22Rv1 (cell line): Measurements from ENCODE around the gene RASL12.

ENCODE experiments used
- H3K27ac ChIP-seq: fragments of 450-650 bp; 2 replicates; pipeline ENCODE4 v1.5.1; 2017
- ZFX ChIP-seq: fragments of 450-650 bp; IDR thresholded peaks from 2 replicates; pipeline ENCODE4 v1.6.1; 2017; ENCODE audit warnings: antibody characterized with exemption, borderline replicate concordance
- TF ChIP-seq, protein P1 (sequence below): fragments of 450-650 bp; IDR thresholded peaks from 2 replicates; pipeline ENCODE4 v1.5.1; 2017; ENCODE audit warnings: mild to moderate bottlenecking

Gene RASL12

GRCh38 chr15:65038428-65038827, 29.4 kb downstream of the RASL12 start:
- H3K27ac ChIP-seq, result no peak overlapping the region
- TF ChIP-seq, protein P1, sequence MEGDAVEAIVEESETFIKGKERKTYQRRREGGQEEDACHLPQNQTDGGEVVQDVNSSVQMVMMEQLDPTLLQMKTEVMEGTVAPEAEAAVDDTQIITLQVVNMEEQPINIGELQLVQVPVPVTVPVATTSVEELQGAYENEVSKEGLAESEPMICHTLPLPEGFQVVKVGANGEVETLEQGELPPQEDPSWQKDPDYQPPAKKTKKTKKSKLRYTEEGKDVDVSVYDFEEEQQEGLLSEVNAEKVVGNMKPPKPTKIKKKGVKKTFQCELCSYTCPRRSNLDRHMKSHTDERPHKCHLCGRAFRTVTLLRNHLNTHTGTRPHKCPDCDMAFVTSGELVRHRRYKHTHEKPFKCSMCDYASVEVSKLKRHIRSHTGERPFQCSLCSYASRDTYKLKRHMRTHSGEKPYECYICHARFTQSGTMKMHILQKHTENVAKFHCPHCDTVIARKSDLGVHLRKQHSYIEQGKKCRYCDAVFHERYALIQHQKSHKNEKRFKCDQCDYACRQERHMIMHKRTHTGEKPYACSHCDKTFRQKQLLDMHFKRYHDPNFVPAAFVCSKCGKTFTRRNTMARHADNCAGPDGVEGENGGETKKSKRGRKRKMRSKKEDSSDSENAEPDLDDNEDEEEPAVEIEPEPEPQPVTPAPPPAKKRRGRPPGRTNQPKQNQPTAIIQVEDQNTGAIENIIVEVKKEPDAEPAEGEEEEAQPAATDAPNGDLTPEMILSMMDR, result no peak
- TF ChIP-seq ZFX, result no peak

DNA sequence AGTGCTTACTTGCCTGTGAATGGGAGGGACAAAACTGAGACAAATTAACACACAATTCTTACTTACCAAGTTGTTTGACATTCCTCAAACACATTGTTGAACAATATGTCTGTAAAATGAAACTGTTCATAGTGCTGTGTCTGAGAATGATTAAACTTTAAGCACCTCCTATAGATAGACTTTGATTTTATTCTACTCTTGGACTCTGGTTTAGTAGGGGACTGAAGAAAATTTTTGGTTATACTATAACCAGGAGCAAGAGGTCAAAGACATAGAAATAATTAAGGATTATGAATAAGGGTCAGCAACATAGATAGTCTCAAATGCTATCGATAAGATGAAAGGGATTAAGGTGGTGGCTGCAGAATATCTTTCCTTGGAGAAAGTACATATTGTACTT, 30.5 kb downstream of the RASL12 start:
- no peak overlapping the region for H3K27ac ChIP-seq
- TF ChIP-seq, protein P1, result no peak
- TF ChIP-seq ZFX, result no peak

DNA sequence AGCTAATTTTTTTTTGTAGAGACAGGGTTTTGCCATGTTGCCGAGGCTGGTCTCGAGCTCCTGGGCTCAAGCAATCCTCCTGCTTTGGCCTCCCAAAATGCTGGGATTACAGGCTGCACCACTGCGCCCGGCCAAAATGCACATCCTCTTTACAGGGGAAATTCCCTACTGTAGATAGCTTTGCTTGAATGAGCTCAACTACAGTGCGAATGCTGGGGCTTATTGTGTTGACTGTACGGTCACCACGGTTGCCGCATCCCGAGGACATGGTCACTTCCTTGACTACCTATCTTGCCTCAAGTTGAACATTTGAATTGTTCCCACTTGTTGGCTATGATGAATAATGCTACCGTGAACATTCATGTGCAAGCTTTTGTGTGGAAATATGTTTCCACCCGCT, 33.1 kb downstream of the RASL12 start:
- TF ChIP-seq, protein P1, result no peak
- no peak overlapping the region for H3K27ac ChIP-seq

- H3K27ac ChIP-seq, result no peak overlapping the region
- TF ChIP-seq, protein P1, result no peak
- no peak for TF ChIP-seq ZFX
These were observed 34.0 kb downstream of the RASL12 start for GRCh38 chr15:65033659-65034269.

GRCh38 chr15:65032801-65033537, 34.8 kb downstream of the RASL12 start:
- H3K27ac ChIP-seq, result no peak overlapping the region
- no peak for TF ChIP-seq ZFX
- TF ChIP-seq, protein P1, result peak; percentile 87

DNA sequence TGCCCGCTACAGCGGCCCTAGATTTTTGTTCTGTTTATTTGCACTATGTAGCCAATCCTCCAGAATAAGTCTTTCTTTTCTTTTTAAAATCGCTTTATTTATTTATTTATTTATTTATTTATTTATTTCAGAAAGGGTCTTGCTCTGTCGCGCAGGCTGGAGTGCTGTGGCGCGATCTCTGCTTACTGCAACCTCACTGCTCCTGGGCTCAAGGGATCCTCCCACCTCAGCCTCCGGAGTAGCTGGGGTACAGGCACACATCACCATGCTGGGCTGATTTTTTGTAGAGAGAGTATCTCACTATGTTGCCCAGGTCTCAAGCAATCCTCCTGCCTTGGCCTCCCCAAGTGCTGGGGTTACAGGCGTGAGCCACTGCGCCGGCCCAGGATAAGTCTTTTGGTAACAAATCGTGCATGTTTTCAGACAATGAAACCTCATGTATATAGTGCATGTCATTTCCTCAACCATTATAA, 38.0 kb downstream of the RASL12 start:
- H3K27ac ChIP-seq, result no peak overlapping the region
- no peak for TF ChIP-seq ZFX
- TF ChIP-seq, protein P1, result no peak

DNA sequence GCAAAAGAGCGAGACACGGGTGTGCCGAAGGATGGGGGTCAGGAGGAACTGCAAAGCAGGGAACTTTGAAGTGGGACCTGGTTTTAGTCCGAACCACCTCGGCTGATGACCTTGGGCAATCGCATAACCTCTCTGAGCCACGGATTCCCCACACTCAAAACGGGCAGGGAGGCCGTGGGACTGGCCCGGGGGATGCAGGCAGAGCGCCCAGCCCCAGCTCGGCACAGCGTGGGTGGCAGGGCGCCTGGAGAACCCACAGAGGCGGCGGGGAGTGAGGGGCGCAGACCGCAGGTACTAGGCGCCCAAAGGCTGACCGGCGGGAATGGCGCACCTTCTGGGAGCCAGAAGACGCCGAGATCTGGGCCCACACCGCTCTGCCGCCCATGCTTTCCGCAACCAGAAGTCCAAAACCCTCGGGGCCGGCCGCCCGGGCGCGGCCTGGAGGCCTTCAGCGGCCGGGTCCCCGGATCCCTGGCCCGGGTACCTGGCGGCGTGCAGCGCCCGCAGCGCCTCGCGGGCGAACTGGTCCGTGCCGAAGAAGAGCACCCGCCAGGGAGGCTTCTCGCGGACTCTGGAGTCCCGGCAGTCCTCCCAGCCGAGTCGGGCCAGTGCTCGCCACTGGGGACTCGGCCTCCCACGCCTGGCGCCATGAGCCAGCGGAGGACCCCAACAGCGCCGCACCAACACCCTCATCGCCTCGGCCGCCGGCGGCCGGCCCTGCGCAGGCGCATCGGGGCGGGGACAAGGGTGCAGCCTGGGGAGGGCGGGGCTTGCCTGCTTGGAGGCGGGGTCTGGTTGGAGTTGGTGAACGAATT, 38.7 kb downstream of the RASL12 start, which contains the start of gene MTFMT:
Gene MTFMT (minus strand): TSS at position 719 of the 815 bp plus-strand sequence. CDS start 26 bp downstream, at position 693.
- no peak for TF ChIP-seq ZFX
- TF ChIP-seq, protein P1, result peak; percentile 19
- H3K27ac ChIP-seq, result no peak within 1 kb of the TSS
